ENCODE results near the gene PITPNM2. TPM values are rescaled to one million over a fixed set of nuclear protein-coding genes. Genes with fewer than 3 reads are reported as not detected.

PITPNM2 gene
- total RNA-seq, 4 donors from 2014 or later = 1.0 to 16.2 (median 3.3) TPM

DNA sequence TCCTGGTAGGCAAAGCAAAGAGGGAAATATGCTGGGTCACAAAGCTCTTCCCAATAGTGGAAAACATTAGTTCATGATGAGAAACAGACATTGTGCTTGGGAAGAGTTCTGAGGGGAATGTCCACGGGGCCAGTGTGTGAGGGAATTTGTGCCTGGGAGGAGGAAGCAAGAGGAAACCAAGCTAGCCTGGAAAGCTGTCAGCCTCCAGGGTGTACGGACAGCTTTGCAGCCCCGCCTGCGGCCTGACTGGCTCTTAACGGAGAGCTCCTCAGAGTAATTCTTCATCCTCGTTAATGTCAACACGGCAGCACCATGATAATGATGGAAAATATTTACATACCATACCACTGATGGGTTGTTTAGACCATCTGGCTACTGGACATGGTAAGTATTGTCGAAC lies 32.4 kb downstream of the PITPNM2 start:
- TF ChIP-seq CTCF (IDR thresholded peaks at IDR 0.05; ENCODE audit: low read depth) = no peak

DNA sequence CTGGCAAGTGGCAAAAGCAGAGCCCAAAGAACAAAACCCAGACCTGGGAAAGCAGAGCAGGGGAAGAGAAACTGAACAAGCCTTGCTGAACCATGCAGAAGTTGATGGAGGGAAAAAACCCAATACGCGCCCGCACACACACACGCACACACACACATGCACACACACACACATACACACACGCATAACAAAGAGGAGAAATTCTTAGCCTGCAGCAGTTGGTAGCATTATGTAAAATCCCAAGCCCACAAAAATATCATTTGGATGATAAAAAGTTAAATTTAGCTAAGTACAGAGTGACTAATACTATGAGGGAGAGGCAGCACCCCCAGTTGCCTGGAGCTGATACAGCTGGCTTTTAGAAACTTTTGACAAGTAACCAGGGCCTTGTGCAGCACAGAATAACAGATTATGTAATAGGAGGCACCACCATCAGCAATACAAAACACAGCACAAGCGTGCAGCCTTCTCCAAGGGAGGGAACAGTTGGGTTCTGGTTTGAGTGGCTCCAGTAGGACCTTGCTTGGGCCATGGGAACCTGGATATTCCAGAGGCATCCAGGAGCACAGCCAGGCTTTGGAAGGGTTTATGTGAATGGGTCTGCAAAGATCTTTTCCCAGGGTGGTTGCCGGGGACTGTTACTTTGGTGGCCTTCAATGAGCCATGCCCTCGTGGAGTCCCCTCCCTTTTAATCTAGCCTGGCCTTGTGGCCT lies 35.3 kb downstream of the PITPNM2 start:
- no peak for TF ChIP-seq CTCF (IDR thresholded peaks at IDR 0.05; ENCODE audit: low read depth)

GRCh38 chr12:123114304-123115083 lies 36.4 kb downstream of the PITPNM2 start:
- no peak for TF ChIP-seq CTCF (IDR thresholded peaks at IDR 0.05; ENCODE audit: low read depth)

DNA sequence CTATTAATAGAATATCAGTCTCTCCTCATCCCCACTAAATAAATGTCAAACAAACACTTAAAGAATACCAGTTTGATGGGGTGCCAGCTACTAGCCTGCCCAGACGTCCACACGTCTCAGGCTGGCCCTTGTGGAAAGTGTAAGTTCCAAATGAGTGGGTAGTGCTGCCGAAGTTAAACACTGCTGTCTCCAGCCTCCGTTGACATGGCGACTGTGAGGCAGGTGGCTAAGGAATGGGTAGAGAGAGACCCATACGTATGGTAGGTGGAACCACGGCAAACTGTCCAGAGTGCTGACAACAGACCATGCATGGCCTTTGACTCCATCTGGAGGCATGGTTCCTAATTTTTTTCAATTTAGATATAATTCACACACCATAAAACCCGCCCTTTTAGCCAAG lies 37.9 kb downstream of the PITPNM2 start:
- no peak for TF ChIP-seq CTCF (IDR thresholded peaks at IDR 0.05; ENCODE audit: low read depth)

- TF ChIP-seq CTCF (IDR thresholded peaks at IDR 0.05; ENCODE audit: low read depth) = no peak
Observed at GRCh38 chr12:123111498-123112165, 39.3 kb downstream of the PITPNM2 start.

DNA sequence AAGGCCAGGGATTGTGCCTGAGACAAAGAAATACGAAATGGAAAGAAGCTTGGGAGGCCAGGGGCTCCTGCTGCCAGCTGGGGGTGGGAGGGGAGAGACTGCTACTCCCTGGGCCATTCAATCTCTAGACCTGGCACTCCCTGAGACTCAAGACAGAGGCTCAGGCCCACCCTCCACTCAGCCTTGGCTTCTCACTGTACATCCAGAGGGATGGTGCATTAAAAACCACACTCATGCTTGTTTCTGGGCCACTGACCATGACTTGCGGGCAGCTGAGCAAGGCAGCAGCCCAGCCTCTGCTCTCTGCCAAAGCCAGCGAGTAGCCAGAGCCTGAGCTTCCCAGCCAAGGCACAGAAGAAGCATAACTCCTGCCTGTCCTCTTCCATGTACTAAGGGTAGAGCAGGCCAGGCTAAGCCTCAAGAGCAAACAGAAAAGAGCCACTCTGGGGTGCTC lies 41.5 kb downstream of the PITPNM2 start:
- no peak for TF ChIP-seq CTCF (IDR thresholded peaks at IDR 0.05; ENCODE audit: low read depth)

DNA sequence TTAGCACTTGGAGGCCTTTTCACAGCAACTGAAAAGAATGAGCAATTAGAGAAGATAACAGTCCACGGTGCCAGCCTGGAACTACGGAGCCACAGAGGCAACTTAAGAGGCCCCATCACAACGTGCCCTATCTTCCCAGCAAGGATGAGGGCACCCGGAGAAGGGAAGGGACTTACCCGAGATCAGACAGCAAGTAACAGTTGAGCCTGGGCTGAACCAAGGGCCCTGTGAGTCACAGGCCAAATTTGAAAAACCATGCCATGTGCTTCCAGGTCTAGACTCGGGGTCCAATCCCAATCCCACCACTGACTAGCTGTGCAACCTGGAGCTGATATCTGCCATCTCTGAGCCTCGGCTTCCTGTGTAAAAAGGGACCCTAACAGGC lies 42.2 kb downstream of the PITPNM2 start:
- no peak for TF ChIP-seq CTCF (IDR thresholded peaks at IDR 0.05; ENCODE audit: low read depth)

All from subcutaneous adipose tissue (tissue), 4 donors.